ENCODE data around the gene FRMPD4. TPM values are rescaled to one million over a fixed set of nuclear protein-coding genes. Genes with fewer than 3 reads are reported as not detected.

FRMPD4 gene
- total RNA-seq, 1 experiment from 2014 or later: 0.24 TPM

DNA sequence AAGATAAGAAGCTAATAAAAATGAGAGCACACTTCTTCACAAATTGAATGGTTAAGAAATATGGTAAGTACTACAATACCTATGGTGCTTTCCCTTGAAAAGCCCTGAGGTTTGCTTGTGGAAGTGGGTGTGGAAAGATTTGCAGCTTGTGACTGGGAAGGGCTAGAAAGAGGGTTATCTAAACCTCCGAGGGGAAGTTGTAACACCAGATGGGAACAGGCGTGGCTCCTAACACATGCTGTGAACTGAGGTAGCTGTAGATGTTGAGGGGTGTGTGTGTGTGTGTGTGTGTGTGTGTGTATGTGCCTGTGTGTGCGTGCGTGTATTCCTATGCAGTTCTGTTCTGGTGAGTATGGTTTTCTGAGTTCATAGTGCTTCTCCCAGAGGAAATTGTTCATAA lies 21.5 kb downstream of the FRMPD4 start:
- Histone ChIP-seq H3T11ph (ENCODE audit: low read length) (no peak overlapping the region), H3K18ac (ENCODE audit: insufficient read length, low read depth, low read length) (no peak overlapping the region), H3K27ac (ENCODE audit: insufficient read length, low read depth, low read length) (no peak overlapping the region), H3K56ac (ENCODE audit: insufficient read length, low read depth, low read length) (no peak overlapping the region), H4K20me1 (ENCODE audit: control insufficient read depth, insufficient read depth, insufficient read length) (no peaks in the 10 kb centered on the region), H2BK120ac (ENCODE audit: low read depth, low read length, poor library complexity, severe bottlenecking) (no peak overlapping the region), H3K14ac (ENCODE audit: insufficient read depth, low read length) (no peak overlapping the region), H3K4me1 (ENCODE audit: insufficient read depth, low read length) (no peaks in the 10 kb centered on the region), H4K5ac (ENCODE audit: insufficient read length, low read depth, low read length) (no peak overlapping the region), H3K4ac (ENCODE audit: low read depth, low read length) (no peak overlapping the region), H4K91ac (ENCODE audit: insufficient read length, low read depth, low read length) (no peak overlapping the region), H2BK20ac (ENCODE audit: low read depth, low read length, poor library complexity, severe bottlenecking) (no peak overlapping the region), H3K23ac (ENCODE audit: insufficient read length, low read depth, low read length) (no peak overlapping the region), H3K79me1 (ENCODE audit: insufficient read depth, low read depth, low read length, poor library complexity, severe bottlenecking) (no peaks in the 10 kb centered on the region), H3K27me3 (ENCODE audit: insufficient read depth, low read length) (no peaks in the 10 kb centered on the region), H3K9me3 (ENCODE audit: control insufficient read depth, low read depth, low read length) (no peaks in the 10 kb centered on the region), H2AFZ (ENCODE audit: low read length) (no peak overlapping the region), H2BK15ac (ENCODE audit: low read depth, low read length) (no peak overlapping the region), H2BK12ac (ENCODE audit: insufficient read length, low read depth, low read length) (no peak overlapping the region), H2AK5ac (ENCODE audit: insufficient read length, low read length) (no peak overlapping the region), H2BK5ac (ENCODE audit: insufficient read length, low read length) (no peak overlapping the region), H3K4me2 (ENCODE audit: insufficient read depth, insufficient read length, low read length) (no peak overlapping the region), H3K9ac (ENCODE audit: extremely low read depth, insufficient read length, low read length) (no peak overlapping the region), H3K79me2 (ENCODE audit: insufficient read depth, low read length) (no peaks in the 10 kb centered on the region), H3K23me2 (ENCODE audit: insufficient read length, low read depth, low read length, poor library complexity, severe bottlenecking) (no peaks in the 10 kb centered on the region), H4K8ac (replicated peaks; ENCODE audit: insufficient read length, low read depth, low read length) (no peak overlapping the region)
- H3K36me3 Mint-ChIP-seq (ENCODE audit: insufficient read depth in 1 of 3, low read depth in 3 of 3): no peaks in the 10 kb centered on the region; a peak in 1 of 7 replicates
- no CpG with 5 or more reads among the region's 4 CpGs for WGBS (ENCODE audit: extremely low coverage, insufficient read length, low lambda C conversion rate)
- H3K4me3 Mint-ChIP-seq: no peak overlapping the region
- peaks cover 2% of the 10 kb centered on the region; the same call in 1 of the 2 replicates for H3K27me3 Mint-ChIP-seq (ENCODE audit: low read depth)
- no peak overlapping the region for H3K27ac Mint-ChIP-seq
- H3K9me3 Mint-ChIP-seq: peaks cover 59 to 67% of the 10 kb centered on the region in 2 experiments
- no peak for DNase-seq
- H3K4me1 Mint-ChIP-seq: peaks cover 2% of the 10 kb centered on the region in 2 experiments; a peak in 1 of 4 replicates
- TF ChIP-seq, protein P1, sequence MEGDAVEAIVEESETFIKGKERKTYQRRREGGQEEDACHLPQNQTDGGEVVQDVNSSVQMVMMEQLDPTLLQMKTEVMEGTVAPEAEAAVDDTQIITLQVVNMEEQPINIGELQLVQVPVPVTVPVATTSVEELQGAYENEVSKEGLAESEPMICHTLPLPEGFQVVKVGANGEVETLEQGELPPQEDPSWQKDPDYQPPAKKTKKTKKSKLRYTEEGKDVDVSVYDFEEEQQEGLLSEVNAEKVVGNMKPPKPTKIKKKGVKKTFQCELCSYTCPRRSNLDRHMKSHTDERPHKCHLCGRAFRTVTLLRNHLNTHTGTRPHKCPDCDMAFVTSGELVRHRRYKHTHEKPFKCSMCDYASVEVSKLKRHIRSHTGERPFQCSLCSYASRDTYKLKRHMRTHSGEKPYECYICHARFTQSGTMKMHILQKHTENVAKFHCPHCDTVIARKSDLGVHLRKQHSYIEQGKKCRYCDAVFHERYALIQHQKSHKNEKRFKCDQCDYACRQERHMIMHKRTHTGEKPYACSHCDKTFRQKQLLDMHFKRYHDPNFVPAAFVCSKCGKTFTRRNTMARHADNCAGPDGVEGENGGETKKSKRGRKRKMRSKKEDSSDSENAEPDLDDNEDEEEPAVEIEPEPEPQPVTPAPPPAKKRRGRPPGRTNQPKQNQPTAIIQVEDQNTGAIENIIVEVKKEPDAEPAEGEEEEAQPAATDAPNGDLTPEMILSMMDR (conservative IDR thresholded peaks at IDR 0.05): no peak

Data from H9 (cell line).